DMS 273 (cell line): ENCODE results near the gene APOD.
"Not testable (repeated sequence)": the region's sequence is repeated elsewhere in the genome, so short reads cannot be mapped to it uniquely, and the experiment has no call there.

Experiments
- DNase-seq: peaks from one replicate; lab custom pipeline; 2025; ENCODE audit not compliant: unreplicated experiment; lab: John Stamatoyannopoulos, UW

Gene APOD

DNA sequence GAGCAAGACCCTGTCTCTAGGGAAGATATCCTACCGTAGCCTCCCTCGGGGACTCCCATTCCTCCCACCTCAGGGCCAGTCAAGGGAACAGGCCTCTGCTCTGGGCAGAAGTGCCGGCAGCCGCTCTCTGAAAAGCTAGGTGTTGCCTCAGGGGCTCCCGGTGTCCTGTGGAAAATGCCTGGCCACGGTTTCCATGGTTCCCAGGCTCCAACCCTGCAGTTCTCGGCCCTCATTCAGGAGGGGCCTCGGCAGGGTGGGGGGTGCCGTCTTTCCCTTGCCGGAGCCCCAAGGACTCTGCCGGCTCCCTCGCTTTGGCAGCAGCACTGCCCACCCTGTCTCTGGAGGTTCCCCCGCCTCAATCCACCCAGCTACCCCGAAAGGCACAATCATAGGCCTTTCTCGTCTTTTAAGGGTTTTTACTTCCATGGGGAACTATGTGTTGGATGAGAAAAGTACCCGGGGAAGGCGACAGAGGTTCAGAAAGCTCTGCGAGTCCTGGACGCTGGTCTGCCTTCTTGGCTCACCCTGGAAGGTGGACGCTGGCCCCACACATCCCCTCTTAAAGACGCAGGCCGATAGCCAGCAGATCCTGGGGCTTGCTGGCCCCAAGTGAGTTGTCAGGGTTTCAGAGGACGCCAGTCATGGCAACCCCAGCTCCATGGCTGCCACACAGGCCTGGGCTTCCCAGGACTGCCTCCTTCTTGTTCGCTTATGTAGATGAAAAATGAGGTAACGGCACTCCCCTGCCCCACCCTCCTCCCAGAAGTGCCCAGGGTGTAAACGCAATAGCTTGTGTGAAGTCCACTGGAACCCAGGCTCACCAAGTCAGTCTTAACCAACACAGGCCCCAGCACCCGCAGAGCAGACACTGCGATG lies 34.3 kb upstream of the APOD start:
- DNase-seq: not testable (repeated sequence)

DNA sequence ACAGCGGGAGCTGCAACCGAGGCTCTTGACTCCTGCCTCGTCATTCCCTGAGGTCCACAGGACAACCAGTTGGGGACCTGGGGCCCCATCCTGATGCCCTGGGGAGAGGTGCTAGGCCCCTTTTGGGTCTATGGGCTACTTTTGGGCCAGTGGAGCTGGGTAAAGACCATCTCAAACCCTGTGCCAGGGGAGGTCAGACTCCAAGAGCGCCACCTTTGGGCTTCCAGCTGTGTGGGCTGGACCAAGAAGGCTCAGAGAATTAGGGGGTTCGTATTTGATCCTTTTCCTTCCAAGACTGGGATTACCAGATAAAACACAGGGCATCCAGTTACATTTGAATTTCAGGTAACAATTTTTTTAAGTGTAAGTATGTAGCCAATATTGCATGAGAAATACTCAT lies 33.4 kb upstream of the APOD start:
- DNase-seq: not testable (repeated sequence)

- no peak for DNase-seq
Measured at GRCh38 chr3:195616681-195617080, 32.9 kb upstream of the APOD start.

DNA sequence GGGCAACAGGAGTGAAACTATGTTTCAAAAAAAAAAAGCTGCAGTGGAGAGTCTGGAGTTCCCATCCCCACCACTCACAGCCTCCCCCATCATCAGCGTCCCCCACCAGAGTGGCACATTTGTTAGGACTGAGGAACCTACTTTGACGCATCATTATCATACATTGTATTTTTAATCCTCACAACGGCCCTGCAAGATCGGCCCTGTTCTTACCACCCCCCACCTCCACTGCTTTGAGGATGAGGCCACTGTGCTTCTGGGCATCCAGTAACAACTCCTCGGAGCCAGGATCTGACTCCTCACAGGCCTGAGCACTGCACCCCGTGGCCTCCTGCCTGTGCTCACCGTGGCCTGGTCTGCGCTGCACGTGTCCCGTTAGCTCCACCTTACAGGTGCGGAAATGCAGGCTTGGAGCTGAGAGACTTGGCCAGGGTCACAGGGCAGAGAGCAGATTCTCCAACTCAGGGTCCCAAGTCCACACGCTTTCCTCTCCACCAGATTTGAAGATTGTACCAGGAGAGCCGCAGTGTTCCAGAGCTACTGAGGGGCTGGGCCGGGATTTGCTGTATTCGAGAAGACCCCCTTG lies 32.3 kb upstream of the APOD start:
- not testable (repeated sequence) for DNase-seq

DNA sequence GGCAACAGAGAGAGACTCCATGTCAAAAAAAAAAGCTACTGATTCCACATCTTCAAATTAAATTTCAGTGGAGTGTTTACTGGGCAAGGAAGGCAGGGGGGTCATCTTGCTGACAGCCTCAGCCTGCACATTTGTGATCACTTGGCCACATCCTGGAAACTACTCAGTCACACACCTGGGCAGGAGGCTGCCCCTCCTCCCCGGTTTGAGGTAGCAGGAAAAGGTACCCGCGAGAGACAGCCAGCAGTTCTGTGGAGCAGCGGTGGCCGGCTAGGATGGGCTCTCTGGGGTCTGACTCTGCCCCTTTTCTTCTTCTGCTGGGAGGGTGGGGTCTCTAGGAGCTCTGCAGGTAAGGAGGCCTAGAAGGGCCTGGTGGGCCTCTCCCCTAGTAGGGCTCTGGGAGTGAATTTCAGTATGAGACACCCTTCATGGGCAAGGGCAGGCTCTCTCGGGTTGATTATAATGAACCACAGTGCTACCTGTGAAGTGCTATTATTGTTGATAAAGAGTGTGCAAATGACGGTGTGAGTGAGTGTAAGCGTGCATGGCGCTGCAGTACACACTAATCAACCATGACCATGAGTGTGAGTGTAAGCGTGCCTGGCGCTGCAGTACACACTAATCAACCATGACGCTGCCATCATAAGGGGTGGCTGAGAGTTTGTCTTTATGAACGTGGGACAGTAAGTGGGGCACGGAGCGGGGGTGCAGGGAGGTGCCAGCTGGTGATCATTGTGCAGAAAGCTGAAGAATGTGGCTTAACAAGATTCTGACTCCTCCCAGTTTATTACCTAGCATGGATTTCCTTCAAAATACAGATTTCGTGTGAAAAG lies 31.1 kb upstream of the APOD start:
- not testable (repeated sequence) for DNase-seq

GRCh38 chr3:195613468-195614069 lies 29.8 kb upstream of the APOD start:
- DNase-seq: no peak

DNA sequence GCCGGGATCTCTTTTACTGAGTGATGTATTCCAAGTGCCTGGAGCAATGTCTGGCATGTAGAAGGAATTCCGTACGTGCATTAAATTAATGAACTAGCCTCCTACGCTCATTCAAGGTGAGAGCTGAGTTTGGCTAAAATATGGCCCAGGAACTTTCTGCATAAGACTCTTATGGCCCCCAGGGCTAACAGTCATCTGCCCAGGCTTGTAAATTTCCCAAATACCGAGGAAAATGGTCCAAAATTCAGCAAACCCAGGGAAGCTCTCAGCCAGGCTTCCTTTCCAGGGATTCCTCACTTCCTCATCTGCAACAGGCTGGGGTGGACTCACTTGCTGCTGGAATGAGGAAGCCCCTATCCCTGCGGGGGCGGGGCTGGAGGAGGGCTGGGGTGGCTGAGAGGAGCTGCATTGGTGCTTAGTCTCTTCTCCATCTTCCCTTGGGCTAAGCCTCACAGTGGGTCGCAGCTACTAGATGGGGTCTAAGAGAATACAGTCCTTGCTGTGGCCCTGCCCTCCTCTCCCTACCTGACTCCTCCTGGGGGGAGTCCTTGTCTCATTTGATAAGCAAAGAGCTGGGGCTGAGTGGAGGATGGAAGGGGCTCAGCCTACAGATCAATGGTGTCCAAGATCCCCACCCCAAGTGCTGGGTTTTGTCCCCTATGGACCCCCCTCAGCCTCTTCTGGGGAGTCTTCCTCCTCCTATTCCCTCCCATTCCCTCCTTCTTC lies 28.5 kb upstream of the APOD start:
- DNase-seq: no peak

- DNase-seq: no peak
Measured at GRCh38 chr3:195609229-195609628, 25.5 kb upstream of the APOD start.

DNA sequence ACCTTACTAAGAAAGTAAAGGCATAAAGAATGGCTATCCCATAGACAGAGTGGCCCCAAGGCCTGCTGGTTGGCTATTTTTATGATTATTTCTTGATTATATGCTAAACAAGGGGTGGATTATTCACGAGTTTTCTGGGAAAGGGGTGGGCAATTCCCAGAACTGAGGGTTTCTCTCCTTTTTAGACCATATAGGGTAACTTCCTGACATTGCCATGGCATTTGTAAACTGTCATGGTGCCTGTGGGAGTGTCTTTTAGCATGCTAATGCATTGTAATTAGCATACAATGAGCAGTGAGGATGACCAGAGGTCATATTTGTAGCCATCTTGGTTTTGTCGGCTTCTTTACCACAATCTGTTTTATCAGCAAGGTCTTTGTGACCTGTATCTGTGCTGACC lies 18.0 kb upstream of the APOD start:
- DNase-seq: not testable (repeated sequence)

GRCh38 chr3:195601382-195601781 lies 17.6 kb upstream of the APOD start:
- DNase-seq: no peak

DNA sequence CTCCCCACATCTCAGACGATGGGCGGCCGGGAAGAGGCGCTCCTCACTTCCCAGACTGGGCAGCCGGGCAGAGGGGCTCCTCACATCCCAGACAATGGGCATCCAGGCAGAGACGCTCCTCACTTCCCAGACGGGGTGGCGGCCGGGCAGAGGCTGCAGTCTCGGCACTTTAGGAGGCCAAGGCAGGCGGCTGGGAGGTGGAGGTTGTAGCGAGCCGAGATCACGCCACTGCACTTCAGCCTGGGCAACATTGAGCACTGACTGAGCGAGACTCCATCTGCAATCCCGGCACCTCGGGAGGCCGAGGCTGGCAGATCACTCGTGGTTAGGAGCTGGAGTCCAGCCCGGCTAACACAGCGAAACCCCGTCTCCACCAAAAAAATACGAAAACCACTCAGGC lies 16.2 kb upstream of the APOD start:
- not testable (repeated sequence) for DNase-seq

GRCh38 chr3:195599516-195599915 lies 15.8 kb upstream of the APOD start:
- not testable (repeated sequence) for DNase-seq

- DNase-seq: no peak
Measured at GRCh38 chr3:195597848-195598247, 14.1 kb upstream of the APOD start.

- no peak for DNase-seq
Measured at GRCh38 chr3:195597229-195597628, 13.5 kb upstream of the APOD start.

GRCh38 chr3:195596765-195597171 lies 13.0 kb upstream of the APOD start:
- DNase-seq: no peak

- DNase-seq: no peak
Measured at GRCh38 chr3:195595785-195596531, 12.2 kb upstream of the APOD start.

GRCh38 chr3:195591852-195592251 lies 8.1 kb upstream of the APOD start:
- DNase-seq: no peak

GRCh38 chr3:195591220-195591619 lies 7.5 kb upstream of the APOD start:
- DNase-seq: no peak

DNA sequence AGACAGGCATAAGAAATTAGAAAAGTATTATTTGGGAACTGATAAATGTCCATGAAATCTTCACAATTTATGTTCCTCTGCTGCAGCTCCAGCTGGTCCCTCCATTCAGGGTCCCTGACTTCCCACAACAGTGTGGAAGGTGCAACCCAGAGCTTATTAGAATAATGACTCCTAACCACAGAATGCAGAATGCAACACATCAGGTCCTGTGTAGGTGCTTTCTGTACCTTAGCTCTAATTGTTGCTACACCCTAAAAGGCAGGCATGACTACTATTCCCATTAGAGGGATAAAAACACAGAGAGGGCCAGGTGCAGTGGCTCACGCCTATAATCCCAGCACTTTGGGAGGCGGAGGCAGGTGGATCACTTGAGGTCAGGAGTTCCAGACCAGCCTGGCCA lies 6.6 kb upstream of the APOD start:
- not testable (repeated sequence) for DNase-seq

DNA sequence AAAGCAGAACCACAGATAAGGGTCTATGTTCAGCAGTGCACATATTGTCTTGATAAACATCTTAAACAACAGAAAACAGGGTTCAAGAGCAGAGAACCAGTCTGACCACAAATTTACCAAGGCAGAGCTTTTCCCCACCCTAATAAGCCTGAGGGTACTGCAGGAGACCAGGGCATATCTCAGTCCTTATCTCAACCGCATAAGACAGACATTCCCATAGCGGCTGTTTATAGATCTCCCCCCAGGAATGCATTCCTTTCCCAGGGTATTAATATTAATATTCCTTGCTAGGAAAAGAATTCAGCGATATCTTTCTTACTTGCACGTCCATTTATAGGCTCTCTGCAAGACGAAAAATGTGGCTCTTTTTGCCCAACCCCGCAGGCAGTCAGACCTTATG lies 6.1 kb upstream of the APOD start:
- not testable (repeated sequence) for DNase-seq
